Transverse colon (tissue), 4 donors: ENCODE measurements around the gene TRIP10. TPM values are rescaled to one million over a fixed set of nuclear protein-coding genes. Genes with fewer than 3 reads are reported as not detected.

Source experiments
- DNase-seq: peaks from one replicate; pipeline ENCODE4 v3.0.0-alpha.2; 2019
- H3K27ac ChIP-seq, 4 donors: fragments of 200-600 bp; sonication (generic); 2 replicates each; pipeline ENCODE4 v1.5.1; 2016 to 2018; ENCODE audit warnings: inconsistent platforms in 4 of 4
- H3K27me3 ChIP-seq: fragments of 200-600 bp; sonication (generic); 2 replicates; pipeline ENCODE4 v1.5.1; 2017; ENCODE audit warnings: inconsistent platforms
- H3K36me3 ChIP-seq, 4 donors: fragments of 200-600 bp; sonication (generic); 2 replicates each; pipeline ENCODE4 v1.5.1; 2017 to 2019; ENCODE audit warnings: inconsistent platforms in 4 of 4
- H3K4me1 ChIP-seq, 4 donors: fragments of 200-600 bp; sonication (generic); 2 replicates each; pipeline ENCODE4 v1.5.1; 2017 to 2020; ENCODE audit warnings: inconsistent platforms in 4 of 4
- H3K4me3 ChIP-seq, 4 donors: fragments of 200-600 bp; sonication (generic); 1 replicate in 1 of 4; 2 replicates in 3 of 4; pipeline versions ENCODE4 v1.5.1 to v1.6.1; 2017 to 2019; ENCODE audit warnings: inconsistent platforms in 4 of 4
- H3K9me3 ChIP-seq, 2 donors: fragments of 200-600 bp; sonication (generic); 2 replicates each; pipeline ENCODE4 v1.5.1; 2017 to 2019; ENCODE audit warnings: inconsistent platforms in 2 of 2
- EP300 ChIP-seq: sonication (generic); formaldehyde crosslinking; IDR thresholded peaks from one replicate; pipeline ENCODE4 v1.6.1; 2017; ENCODE audit warnings: antibody characterized with exemption, low read depth
- POLR2A ChIP-seq: fragments of 450-650 bp; IDR thresholded peaks from one replicate; pipeline ENCODE4 v1.6.1; 2016; ENCODE audit warnings: antibody characterized with exemption, mild to moderate bottlenecking, moderate library complexity
- POLR2AphosphoS5 ChIP-seq, 3 donors: sonication (generic); formaldehyde crosslinking; IDR thresholded peaks; one replicate each; pipeline ENCODE4 v1.6.1; 2016; ENCODE audit warnings: antibody characterized with exemption in 3 of 3
- WGBS, 2 donors: methylation state at CpG; one replicate each; pipeline ENCODE4 v1.1.5; 2018; ENCODE audit warnings: low coverage in 1 of 2; 5-methylcytosine and 5-hydroxymethylcytosine counted together
- in situ Hi-C, 4 donors: fragments of 200-750 bp; cut with MboI; loops; one replicate each; pipeline versions ENCODE4 v1.15.0 to v1.15.1; 2017; ENCODE audit warnings: low sequenced_read_pairs in 3 of 4, low pct_ligation_motif_present in 1 of 4, low pct_unique_long_range_greater_than_20kb in 1 of 4
- intact Hi-C: fragments of 100-400 bp; cut with DNase I; formaldehyde crosslinking; loops from one replicate; pipeline ENCODE4 v1.15.1; 2023; ENCODE audit warnings: low total_unique reads
- total RNA-seq, 4 donors: library from RNA; depleted of rRNA; stranded (reverse); fragments of >200 nt; gene quantifications; one replicate each; pipeline ENCODE4 v1.1.0, GENCODE V29; 2016
- TF ChIP-seq, protein P1 (sequence below), 5 experiments: fragments of 200-600 bp in 3 of 5; fragments of 450-650 bp in 2 of 5; sonication (generic) in 3 of 5; IDR thresholded peaks; 1 replicate in 2 of 5; 2 replicates in 3 of 5; pipeline ENCODE4 v1.5.1; 2016 to 2017; ENCODE audit warnings: antibody characterized with exemption in 5 of 5, inconsistent platforms in 3 of 5, mild to moderate bottlenecking in 2 of 5, moderate library complexity in 1 of 5

Gene TRIP10
- total RNA-seq, 4 donors from 2014 or later: 55.5 to 227 (median 78.8) TPM

DNA sequence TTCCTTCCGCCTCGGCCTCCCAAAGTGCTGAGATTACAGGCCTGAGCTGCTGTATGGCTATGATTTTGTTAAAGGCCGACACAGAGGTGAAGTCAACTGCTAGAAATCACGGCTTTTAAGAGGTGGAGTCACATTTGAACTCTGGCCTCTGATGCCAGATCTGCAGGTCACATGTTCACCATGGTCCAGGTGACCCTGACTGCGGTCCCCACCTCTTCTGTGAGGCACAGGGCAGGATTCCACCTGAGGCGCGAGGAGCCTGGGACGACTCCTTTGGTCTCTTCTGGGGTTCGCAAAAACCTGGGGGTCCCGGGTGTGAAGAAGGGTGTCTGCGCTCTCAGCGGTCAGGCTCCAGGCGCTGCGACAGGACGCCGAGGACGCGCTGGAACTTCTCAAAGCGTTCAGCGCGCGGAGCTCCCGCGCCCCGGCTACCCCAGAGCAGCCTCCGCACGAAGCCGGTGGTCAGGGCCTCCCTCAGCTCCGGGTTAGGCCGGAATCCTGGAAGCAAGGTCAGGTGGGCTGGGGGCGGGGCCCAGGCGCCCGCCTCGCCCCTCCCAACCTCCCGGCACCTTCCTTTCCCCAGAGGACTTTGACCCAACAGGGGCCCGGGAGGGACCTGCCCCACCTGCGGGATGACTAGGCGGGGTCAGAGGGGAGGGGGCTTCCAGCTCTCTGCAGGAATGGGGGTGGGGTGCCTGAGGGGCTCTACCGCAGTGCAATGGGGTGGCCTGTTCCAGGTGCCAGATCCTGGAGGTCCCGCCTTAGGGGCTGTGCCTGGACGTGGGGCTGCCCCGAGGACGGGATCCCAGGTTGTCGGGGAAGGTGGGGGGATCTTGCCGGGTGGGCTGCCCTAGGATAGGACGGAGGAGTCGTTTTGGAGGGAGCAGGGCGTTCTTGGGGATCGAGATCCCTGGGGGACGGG is 13.0 kb downstream of the TRIP10 start:
- peak; percentile 85 for DNase-seq
- Histone ChIP-seq H3K27ac (peak overlapping the region; percentile 83 to 86 (median 84)), H3K4me3 (peak overlapping the region in 3 of 4 donors; percentile 5 to 37 (median 29))

DNA sequence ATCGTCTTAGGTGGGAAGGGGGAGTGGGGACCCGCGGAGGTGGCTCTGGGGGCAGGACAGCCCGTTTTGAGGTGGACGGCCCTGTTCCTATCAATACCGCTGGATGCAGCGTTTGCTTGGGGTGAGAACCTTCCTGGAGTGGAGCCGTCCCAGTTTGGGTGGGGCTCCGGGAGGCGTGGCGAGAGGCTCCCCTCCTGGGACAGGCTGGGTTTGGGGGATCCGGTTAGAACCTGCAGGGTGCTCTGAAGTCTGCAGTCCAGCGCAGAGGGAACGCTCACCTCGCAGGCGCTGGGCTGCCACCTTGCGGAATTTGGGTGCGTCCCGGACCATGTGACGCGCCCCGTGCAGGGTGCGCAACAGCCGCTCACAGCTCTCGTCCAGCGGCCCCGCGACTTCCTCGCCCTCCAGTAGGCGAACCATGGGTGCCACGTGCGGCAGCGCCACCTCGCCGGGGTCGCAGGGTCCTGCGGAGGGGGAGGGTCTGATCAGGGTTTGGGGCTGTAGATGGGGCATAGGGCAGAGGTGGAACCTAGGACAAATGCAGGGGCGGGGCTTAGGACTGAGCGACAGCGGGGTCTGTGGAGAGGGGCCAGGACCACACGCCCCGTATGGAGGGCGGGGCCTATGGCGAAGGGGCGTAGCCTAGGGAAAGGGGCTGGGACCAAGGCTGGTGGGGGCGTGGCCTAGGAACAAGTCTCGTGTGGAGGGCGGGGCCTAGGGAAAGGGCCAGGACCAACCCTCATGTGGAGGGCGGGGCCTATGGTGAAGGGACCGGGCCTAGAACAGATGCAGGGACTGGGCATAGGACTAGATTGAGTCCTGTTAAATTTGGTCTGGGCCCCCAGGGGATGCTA is 13.9 kb downstream of the TRIP10 start:
- peak overlapping the region; percentile 83 to 86 (median 84) for H3K27ac ChIP-seq
- H3K27me3 ChIP-seq: no peaks in the 10 kb centered on the region
- peak; percentile 95 for DNase-seq
- in situ Hi-C loops: no loop called here
- TF ChIP-seq POLR2A (peak; percentile 73), POLR2AphosphoS5 (IDR thresholded peaks at IDR 0.05) (peak in 2 of 3 donors; percentile 72 to 82), EP300 (peak; percentile 37)
- TF ChIP-seq, protein P1, sequence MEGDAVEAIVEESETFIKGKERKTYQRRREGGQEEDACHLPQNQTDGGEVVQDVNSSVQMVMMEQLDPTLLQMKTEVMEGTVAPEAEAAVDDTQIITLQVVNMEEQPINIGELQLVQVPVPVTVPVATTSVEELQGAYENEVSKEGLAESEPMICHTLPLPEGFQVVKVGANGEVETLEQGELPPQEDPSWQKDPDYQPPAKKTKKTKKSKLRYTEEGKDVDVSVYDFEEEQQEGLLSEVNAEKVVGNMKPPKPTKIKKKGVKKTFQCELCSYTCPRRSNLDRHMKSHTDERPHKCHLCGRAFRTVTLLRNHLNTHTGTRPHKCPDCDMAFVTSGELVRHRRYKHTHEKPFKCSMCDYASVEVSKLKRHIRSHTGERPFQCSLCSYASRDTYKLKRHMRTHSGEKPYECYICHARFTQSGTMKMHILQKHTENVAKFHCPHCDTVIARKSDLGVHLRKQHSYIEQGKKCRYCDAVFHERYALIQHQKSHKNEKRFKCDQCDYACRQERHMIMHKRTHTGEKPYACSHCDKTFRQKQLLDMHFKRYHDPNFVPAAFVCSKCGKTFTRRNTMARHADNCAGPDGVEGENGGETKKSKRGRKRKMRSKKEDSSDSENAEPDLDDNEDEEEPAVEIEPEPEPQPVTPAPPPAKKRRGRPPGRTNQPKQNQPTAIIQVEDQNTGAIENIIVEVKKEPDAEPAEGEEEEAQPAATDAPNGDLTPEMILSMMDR (IDR thresholded peaks at IDR 0.05): peak; percentile 38 to 81 (median 49)
- H3K4me3 ChIP-seq: peak overlapping the region in 3 of 4 donors; percentile 5 to 37 (median 29)
- intact Hi-C loops: no loop called here
- peaks cover 0 to 18% (median 15%) of the 10 kb centered on the region in 4 donors for H3K4me1 ChIP-seq
- H3K9me3 ChIP-seq: no peaks in the 10 kb centered on the region
- WGBS, 2 donors: 3 to 4% methylated on average over 5 to 27 of the region's 50 CpGs
- H3K36me3 ChIP-seq: peaks cover 0 to 27% (median 12%) of the 10 kb centered on the region in 4 donors

More for the DNA sequence above, 13.0 kb downstream of the TRIP10 start:
- intact Hi-C loops (no loop called here), in situ Hi-C loops (no loop called here)
- H3K27me3 ChIP-seq: no peaks in the 10 kb centered on the region
- H3K4me1 ChIP-seq: peaks cover 0 to 18% (median 15%) of the 10 kb centered on the region in 4 donors
- WGBS, 2 donors: 58 to 60% methylated on average over 3 to 35 of the region's 50 CpGs
- TF ChIP-seq, protein P1 (IDR thresholded peaks at IDR 0.05): no peak
- TF ChIP-seq POLR2AphosphoS5 (IDR thresholded peaks at IDR 0.05) (peak in 1 of 3 donors; percentile 53), POLR2A (no peak), EP300 (no peak)
- H3K9me3 ChIP-seq: no peaks in the 10 kb centered on the region
- H3K36me3 ChIP-seq: peaks cover 0 to 34% (median 12%) of the 10 kb centered on the region in 4 donors

DNA sequence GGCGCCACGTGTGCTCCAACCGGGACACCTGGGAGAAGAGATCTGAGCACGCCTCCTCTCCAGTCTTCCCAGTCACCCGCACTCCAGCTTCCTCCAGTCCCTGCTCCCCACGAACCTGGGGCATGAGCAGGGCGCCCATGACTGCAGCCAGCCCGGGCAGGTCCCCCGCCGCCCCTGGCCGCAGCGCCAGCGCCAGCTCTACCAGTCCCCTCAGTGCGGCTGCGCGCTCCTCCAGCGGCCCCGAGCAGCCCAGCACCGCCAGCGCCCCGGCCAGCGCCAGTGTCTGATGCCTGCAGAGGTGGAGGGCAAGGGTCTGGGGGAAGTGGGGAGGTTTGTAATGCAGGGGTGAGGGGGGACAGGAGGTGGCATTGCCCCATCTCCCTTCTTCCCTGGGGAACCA is 14.7 kb downstream of the TRIP10 start:
- intact Hi-C loops (no loop called here), in situ Hi-C loops (no loop called here)
- H3K27me3 ChIP-seq: no peaks in the 10 kb centered on the region
- H3K27ac ChIP-seq: peak overlapping the region; percentile 83 to 86 (median 84)
- H3K4me3 ChIP-seq: no peak overlapping the region
- H3K9me3 ChIP-seq: no peaks in the 10 kb centered on the region
- DNase-seq: no peak
- peaks cover 0 to 24% (median 12%) of the 10 kb centered on the region in 4 donors for H3K36me3 ChIP-seq
- H3K4me1 ChIP-seq: peaks cover 0 to 18% (median 15%) of the 10 kb centered on the region in 4 donors
- TF ChIP-seq POLR2A (no peak), POLR2AphosphoS5 (IDR thresholded peaks at IDR 0.05) (no peak), EP300 (no peak)
- TF ChIP-seq, protein P1 (IDR thresholded peaks at IDR 0.05): no peak
- WGBS, 2 donors: 95% methylated on average over 22 of the region's 22 CpGs; no CpG with 5 or more reads in 1 of the 2 donors
